Neural progenitor cell (in vitro differentiated cells): ENCODE results near the gene CRHR1. TPM values are rescaled to one million over a fixed set of nuclear protein-coding genes. Genes with fewer than 3 reads are reported as not detected.

Experiments
- DNase-seq: peaks from one replicate; pipeline ENCODE4 v3.0.0-alpha.2; 2016; ENCODE audit warnings: low spot score
- H2AFZ ChIP-seq: fragments of 200-600 bp; sonication (generic); replicated peaks from 2 replicates; pipeline ENCODE4 v1.6.1; 2016; ENCODE audit warnings: antibody characterized with exemption
- H3F3A ChIP-seq: fragments of 200-600 bp; sonication (generic); 2 replicates; pipeline ENCODE4 v1.6.1; 2016; ENCODE audit warnings: antibody characterized with exemption, low read depth
- H3K27ac ChIP-seq: fragments of 200-600 bp; sonication (generic); 2 replicates; pipeline ENCODE4 v1.5.1; 2016; ENCODE audit warnings: mild to moderate bottlenecking
- H3K27me3 ChIP-seq: fragments of 200-600 bp; sonication (generic); 2 replicates; pipeline ENCODE4 v1.6.1; 2016; ENCODE audit warnings: mild to moderate bottlenecking, moderate library complexity
- H3K36me3 ChIP-seq: fragments of 200-600 bp; sonication (generic); 2 replicates; pipeline ENCODE4 v1.5.1; 2016
- H3K4me1 ChIP-seq: fragments of 200-600 bp; sonication (generic); 2 replicates; pipeline ENCODE4 v1.6.1; 2016; ENCODE audit warnings: mixed run types
- H3K4me2 ChIP-seq: fragments of 200-600 bp; sonication (generic); 2 replicates; pipeline ENCODE4 v1.6.1; 2016
- H3K4me3 ChIP-seq: fragments of 200-600 bp; sonication (generic); 2 replicates; pipeline ENCODE4 v1.5.1; 2016
- H3K79me2 ChIP-seq: fragments of 200-600 bp; sonication (generic); 2 replicates; pipeline ENCODE4 v1.6.1; 2016; ENCODE audit warnings: low read depth
- H3K9ac ChIP-seq: fragments of 200-600 bp; sonication (generic); 2 replicates; pipeline ENCODE4 v1.6.1; 2016
- H3K9me3 ChIP-seq: fragments of 200-600 bp; sonication (generic); 2 replicates; pipeline ENCODE4 v1.5.1; 2016; ENCODE audit warnings: low read depth
- H4K20me1 ChIP-seq: fragments of 200-600 bp; sonication (generic); 2 replicates; pipeline ENCODE4 v1.6.1; 2016; ENCODE audit warnings: low read depth
- H3K27ac Mint-ChIP-seq: 3 replicates; pipeline ENCODE4 v1.8.0; 2021; ENCODE audit warnings: mixed read lengths
- H3K27me3 Mint-ChIP-seq: 2 replicates; pipeline ENCODE4 v1.8.0; 2022; ENCODE audit warnings: low read depth, mild to moderate bottlenecking, inconsistent platforms, moderate library complexity, mixed read lengths; ENCODE audit not compliant: insufficient read depth
- H3K36me3 Mint-ChIP-seq: 3 replicates; pipeline ENCODE4 v1.8.0; 2021; ENCODE audit warnings: mixed read lengths
- H3K4me1 Mint-ChIP-seq: 3 replicates; pipeline ENCODE4 v1.8.0; 2021; ENCODE audit warnings: mixed read lengths
- H3K4me3 Mint-ChIP-seq: 3 replicates; pipeline ENCODE4 v1.8.0; 2021; ENCODE audit warnings: mild to moderate bottlenecking, moderate library complexity, mixed read lengths
- H3K9me3 Mint-ChIP-seq: 3 replicates; pipeline ENCODE4 v1.8.0; 2020; ENCODE audit warnings: mixed read lengths
- EZH2 ChIP-seq: fragments of 200-600 bp; sonication (generic); IDR thresholded peaks from 2 replicates; pipeline ENCODE4 v1.6.1; 2017; ENCODE audit warnings: antibody characterized with exemption, mild to moderate bottlenecking, moderate library complexity
- EZH2phosphoT487 ChIP-seq: fragments of 200-600 bp; sonication (generic); IDR thresholded peaks from 2 replicates; pipeline ENCODE4 v1.6.1; 2017; ENCODE audit warnings: antibody characterized with exemption
- total RNA-seq: library from RNA; depleted of rRNA; stranded (reverse); fragments of >200 nt; gene quantifications from 2 replicates; pipeline ENCODE4 v1.2.3, GENCODE V29; 2015; ENCODE audit warnings: low replicate concordance
- TF ChIP-seq, protein P1 (sequence below): fragments of 200-600 bp; sonication (generic); IDR thresholded peaks from 2 replicates; pipeline ENCODE4 v1.5.1; 2017; ENCODE audit warnings: antibody characterized with exemption, mild to moderate bottlenecking

The CRHR1 gene
- total RNA-seq, 1 donor from 2014 or later = 3.4 TPM

DNA sequence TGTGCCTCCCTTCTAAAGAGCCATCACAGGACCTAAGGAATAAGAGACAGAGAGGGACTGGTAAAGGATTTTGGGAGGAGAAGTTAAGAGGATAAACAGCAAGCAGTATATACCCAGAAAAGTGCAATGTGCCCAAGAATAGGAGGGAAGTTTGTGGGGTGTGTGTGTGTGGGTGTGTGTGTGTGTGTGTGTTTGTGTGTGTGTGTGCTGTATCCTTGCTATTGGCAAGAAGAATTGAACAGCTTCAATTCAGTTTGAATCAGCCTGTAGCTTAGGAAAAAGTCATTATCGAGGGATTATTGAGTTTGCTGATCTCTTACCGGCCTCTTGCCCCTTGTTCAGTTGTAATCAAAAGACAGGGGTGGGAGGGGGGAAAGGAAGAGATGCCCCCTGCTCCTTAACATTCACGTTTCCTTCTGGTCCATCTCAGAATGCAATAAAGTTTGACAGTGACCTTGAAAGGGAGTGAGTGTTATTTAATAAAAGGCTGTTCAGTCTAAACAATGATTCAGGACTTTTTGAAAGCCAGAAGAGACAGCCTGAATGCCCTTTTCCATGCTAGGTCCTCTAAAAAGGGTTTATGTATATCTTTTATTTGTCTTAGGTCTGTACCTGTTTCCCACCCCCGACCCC, 86.3 kb downstream of the CRHR1 start:
- Histone ChIP-seq H3K27ac (no peak overlapping the region), H3K36me3 (no peaks in the 10 kb centered on the region), H3K4me2 (peak overlapping the region; percentile 14), H3K27me3 (no peaks in the 10 kb centered on the region), H3F3A (no peaks in the 10 kb centered on the region), H3K4me3 (no peak overlapping the region), H4K20me1 (no peaks in the 10 kb centered on the region), H3K9me3 (no peaks in the 10 kb centered on the region), H3K9ac (no peak overlapping the region), H3K79me2 (no peaks in the 10 kb centered on the region), H3K4me1 (peaks cover 19% of the 10 kb centered on the region), H2AFZ (no peak overlapping the region)
- no peak for DNase-seq
- Mint-ChIP-seq H3K27me3 (peaks cover 7% of the 10 kb centered on the region), H3K4me1 (peaks cover 36% of the 10 kb centered on the region), H3K9me3 (no peaks in the 10 kb centered on the region), H3K27ac (peak overlapping the region; percentile 58), H3K4me3 (no peak overlapping the region), H3K36me3 (no peaks in the 10 kb centered on the region)
- TF ChIP-seq EZH2phosphoT487 (no peak), EZH2 (no peak)
- TF ChIP-seq, protein P1, sequence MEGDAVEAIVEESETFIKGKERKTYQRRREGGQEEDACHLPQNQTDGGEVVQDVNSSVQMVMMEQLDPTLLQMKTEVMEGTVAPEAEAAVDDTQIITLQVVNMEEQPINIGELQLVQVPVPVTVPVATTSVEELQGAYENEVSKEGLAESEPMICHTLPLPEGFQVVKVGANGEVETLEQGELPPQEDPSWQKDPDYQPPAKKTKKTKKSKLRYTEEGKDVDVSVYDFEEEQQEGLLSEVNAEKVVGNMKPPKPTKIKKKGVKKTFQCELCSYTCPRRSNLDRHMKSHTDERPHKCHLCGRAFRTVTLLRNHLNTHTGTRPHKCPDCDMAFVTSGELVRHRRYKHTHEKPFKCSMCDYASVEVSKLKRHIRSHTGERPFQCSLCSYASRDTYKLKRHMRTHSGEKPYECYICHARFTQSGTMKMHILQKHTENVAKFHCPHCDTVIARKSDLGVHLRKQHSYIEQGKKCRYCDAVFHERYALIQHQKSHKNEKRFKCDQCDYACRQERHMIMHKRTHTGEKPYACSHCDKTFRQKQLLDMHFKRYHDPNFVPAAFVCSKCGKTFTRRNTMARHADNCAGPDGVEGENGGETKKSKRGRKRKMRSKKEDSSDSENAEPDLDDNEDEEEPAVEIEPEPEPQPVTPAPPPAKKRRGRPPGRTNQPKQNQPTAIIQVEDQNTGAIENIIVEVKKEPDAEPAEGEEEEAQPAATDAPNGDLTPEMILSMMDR = no peak

DNA sequence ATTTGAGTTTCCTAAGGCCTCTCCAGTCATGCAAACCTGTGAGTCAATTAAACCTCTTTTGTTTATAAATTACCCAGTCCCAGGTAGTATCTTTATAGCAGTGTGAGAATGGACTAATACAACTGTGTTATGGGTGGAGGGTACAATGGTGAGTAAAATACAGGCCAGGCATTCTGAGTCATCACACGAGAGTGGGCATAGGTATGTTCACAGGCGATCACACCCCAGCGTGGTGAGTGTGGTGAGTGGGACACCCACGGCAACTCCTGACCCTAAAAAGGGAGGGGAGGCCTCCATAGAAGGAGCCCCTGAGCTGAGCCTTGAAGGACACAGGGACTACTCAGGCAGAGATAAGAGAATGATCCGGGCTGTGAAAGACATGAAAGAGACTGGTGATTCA, 87.6 kb downstream of the CRHR1 start:
- Histone ChIP-seq H3K4me2 (no peak overlapping the region), H3K4me3 (no peak overlapping the region), H2AFZ (no peak overlapping the region), H3K27me3 (no peaks in the 10 kb centered on the region), H4K20me1 (no peaks in the 10 kb centered on the region), H3K79me2 (no peaks in the 10 kb centered on the region), H3K9ac (no peak overlapping the region), H3K36me3 (no peaks in the 10 kb centered on the region), H3K27ac (no peak overlapping the region), H3K9me3 (no peaks in the 10 kb centered on the region), H3K4me1 (peaks cover 19% of the 10 kb centered on the region), H3F3A (no peaks in the 10 kb centered on the region)
- Mint-ChIP-seq H3K27ac (no peak overlapping the region), H3K9me3 (no peaks in the 10 kb centered on the region), H3K4me3 (no peak overlapping the region), H3K36me3 (no peaks in the 10 kb centered on the region), H3K27me3 (peaks cover 13% of the 10 kb centered on the region), H3K4me1 (peaks cover 36% of the 10 kb centered on the region)
- DNase-seq = peak; percentile 32
- TF ChIP-seq, protein P1 = no peak
- TF ChIP-seq EZH2phosphoT487 = no peak
- TF ChIP-seq EZH2 = no peak

DNA sequence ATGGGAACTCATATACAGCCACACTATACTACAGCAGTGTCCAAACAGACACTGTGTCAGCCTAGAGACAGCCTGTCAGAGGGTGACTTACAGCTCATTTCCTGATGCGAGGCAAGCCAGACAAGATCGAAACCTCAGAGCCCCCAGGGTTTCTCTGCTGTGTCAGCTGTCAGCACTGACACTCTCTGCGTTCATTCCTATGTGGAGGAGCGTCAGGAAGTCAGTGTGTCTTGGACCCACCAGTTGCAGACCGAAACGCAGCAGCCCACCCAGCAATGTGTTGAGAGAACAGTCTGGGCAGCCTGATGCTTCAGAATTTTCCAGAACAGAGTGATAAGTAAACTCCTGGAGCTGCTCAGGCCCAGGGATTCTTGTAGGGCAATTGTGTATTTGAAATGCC, 89.6 kb downstream of the CRHR1 start:
- H3K79me2 ChIP-seq = no peaks in the 10 kb centered on the region
- TF ChIP-seq, protein P1 = no peak
- TF ChIP-seq EZH2 (no peak), EZH2phosphoT487 (no peak)
- H3K27ac ChIP-seq = no peak overlapping the region
- H4K20me1 ChIP-seq = no peaks in the 10 kb centered on the region
- H2AFZ ChIP-seq = no peak overlapping the region
- H3K4me3 ChIP-seq = no peak overlapping the region
- H3K27ac Mint-ChIP-seq = peak overlapping the region; percentile 81
- peak; percentile 12 for DNase-seq
- peaks cover 13% of the 10 kb centered on the region for H3K4me1 ChIP-seq
- H3K4me3 Mint-ChIP-seq = no peak overlapping the region
- no peaks in the 10 kb centered on the region for H3K9me3 Mint-ChIP-seq
- no peak overlapping the region for H3K4me2 ChIP-seq
- peaks cover 36% of the 10 kb centered on the region for H3K4me1 Mint-ChIP-seq
- peaks cover 4% of the 10 kb centered on the region for H3K27me3 ChIP-seq
- no peaks in the 10 kb centered on the region for H3K9me3 ChIP-seq
- no peaks in the 10 kb centered on the region for H3F3A ChIP-seq
- H3K9ac ChIP-seq = no peak overlapping the region
- peaks cover 11% of the 10 kb centered on the region for H3K27me3 Mint-ChIP-seq
- no peaks in the 10 kb centered on the region for H3K36me3 Mint-ChIP-seq
- no peaks in the 10 kb centered on the region for H3K36me3 ChIP-seq
